HL-60 (cell line): Measurements from ENCODE around the gene SH3D19.

Source experiments
- CTCF ChIP-seq: IDR thresholded peaks from one replicate; pipeline ENCODE4 v1.5.1; 2011; ENCODE audit warnings: low read length, control low read depth, inconsistent platforms; ENCODE audit not compliant: insufficient read depth
- POLR2AphosphoS5 ChIP-seq: IDR thresholded peaks from 2 replicates; pipeline ENCODE4 v1.6.1; 2012; ENCODE audit warnings: low read depth
- TF ChIP-seq, protein P1 (sequence below): IDR thresholded peaks from 2 replicates; pipeline ENCODE4 v1.6.1; 2012; ENCODE audit warnings: low read depth; ENCODE audit not compliant: insufficient replicate concordance

DNA sequence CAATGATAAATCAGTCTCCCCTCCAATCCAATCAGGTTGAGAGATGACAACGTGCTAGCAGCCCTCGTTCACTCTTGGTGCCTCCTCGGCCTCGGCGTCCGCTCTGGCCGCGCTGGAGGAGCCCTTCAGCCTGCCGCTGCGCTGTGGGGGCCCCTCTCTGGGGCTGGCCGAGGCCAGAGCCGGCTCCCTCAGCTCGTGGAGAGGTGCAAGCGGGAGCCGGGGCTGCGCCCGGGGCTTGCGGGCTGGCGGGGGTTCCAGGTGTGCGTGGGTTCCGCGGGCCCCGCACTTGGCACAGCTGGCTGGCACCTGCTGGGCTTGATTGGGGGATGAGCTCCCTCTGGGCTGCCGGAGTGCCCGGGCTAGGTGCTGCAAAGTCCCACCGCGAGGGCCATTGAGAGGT, 89.4 kb downstream of the SH3D19 start:
- no peak for TF ChIP-seq CTCF
- TF ChIP-seq, protein P1, sequence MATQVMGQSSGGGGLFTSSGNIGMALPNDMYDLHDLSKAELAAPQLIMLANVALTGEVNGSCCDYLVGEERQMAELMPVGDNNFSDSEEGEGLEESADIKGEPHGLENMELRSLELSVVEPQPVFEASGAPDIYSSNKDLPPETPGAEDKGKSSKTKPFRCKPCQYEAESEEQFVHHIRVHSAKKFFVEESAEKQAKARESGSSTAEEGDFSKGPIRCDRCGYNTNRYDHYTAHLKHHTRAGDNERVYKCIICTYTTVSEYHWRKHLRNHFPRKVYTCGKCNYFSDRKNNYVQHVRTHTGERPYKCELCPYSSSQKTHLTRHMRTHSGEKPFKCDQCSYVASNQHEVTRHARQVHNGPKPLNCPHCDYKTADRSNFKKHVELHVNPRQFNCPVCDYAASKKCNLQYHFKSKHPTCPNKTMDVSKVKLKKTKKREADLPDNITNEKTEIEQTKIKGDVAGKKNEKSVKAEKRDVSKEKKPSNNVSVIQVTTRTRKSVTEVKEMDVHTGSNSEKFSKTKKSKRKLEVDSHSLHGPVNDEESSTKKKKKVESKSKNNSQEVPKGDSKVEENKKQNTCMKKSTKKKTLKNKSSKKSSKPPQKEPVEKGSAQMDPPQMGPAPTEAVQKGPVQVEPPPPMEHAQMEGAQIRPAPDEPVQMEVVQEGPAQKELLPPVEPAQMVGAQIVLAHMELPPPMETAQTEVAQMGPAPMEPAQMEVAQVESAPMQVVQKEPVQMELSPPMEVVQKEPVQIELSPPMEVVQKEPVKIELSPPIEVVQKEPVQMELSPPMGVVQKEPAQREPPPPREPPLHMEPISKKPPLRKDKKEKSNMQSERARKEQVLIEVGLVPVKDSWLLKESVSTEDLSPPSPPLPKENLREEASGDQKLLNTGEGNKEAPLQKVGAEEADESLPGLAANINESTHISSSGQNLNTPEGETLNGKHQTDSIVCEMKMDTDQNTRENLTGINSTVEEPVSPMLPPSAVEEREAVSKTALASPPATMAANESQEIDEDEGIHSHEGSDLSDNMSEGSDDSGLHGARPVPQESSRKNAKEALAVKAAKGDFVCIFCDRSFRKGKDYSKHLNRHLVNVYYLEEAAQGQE, result no peak
- no peak for TF ChIP-seq POLR2AphosphoS5
